Raji (cell line): ENCODE data around the gene ASIC1.

Experiments used
- POLR2A ChIP-seq: IDR thresholded peaks from 2 replicates; pipeline ENCODE4 v1.6.1; 2011; ENCODE audit warnings: low read depth, low read length, control low read depth; ENCODE audit not compliant: insufficient read depth

The ASIC1 gene

DNA sequence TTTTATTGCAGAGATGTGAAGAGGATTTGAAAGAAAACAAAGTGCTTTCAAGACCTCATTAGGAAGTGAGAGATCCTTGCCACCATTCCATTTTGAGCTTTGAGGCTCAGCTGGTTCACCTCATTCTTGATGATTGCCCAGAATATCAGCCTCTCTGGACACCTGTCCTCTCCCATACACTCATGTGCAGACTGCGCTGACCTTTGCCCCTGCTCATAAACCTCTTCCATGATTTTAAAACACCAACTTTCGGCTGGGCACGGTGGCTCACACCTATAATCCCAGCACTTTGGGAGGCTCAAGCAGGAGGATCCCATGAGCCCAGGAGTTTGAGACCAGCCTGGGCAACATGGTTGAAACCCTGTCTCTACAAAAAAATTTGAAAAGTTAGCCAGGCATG lies 63.6 kb downstream of the ASIC1 start:
- no peak for TF ChIP-seq POLR2A

- TF ChIP-seq POLR2A, result no peak
Measured at GRCh38 chr12:50121641-50122040, 64.2 kb downstream of the ASIC1 start.

DNA sequence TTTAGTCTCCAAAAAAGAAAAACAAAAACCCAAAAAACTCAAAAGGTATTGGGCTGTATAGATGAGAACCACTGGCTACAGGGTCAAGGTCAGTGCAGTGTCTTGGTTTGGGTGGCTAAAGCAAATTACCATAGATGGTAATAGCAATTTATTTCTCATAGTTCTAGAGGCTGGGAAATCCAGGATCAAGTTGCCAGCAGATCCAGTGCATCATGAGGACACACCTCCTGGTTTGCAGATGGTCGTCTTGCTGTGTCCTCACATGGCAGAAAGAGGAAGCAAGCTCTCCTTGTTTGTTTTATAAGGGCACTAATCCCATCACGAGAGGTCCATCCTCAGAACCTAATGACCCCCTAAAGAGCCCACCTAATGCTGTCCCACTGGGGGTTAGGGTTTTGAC lies 65.8 kb downstream of the ASIC1 start:
- TF ChIP-seq POLR2A, result no peak

- no peak for TF ChIP-seq POLR2A
Measured at GRCh38 chr12:50127546-50127945, 70.2 kb downstream of the ASIC1 start.

- no peak for TF ChIP-seq POLR2A
Measured at GRCh38 chr12:50129290-50129689, 71.9 kb downstream of the ASIC1 start.

DNA sequence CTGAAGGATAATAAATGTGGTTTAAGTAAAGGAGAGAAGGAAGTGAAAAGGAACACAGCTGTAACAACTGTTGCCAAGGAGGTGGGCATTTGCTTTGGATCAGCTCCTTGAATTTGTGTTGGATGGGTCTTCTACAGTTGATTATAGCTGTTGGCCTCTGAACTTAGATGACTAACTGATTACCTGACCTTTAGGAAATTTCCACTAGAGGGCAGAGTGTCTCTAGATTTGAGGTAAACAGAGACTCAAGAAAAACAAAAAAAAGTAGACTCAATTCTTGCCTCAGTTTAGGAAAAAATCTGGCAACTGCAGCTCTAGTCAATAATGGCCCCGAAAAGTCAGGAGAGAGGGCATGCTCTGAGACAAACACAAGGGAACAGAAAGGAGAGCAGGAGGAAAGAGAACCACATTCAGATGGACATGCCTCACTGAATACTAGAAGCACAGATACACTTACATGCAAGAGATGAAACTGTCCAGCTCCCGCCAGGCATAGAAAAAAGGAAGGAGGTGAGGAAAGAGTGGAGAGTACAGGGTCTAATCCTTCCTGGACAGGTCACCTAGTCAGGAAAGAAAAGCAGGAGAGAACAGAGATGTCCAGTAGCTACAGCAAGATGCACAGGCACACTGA lies 75.2 kb downstream of the ASIC1 start:
- TF ChIP-seq POLR2A, result no peak
